ENCODE data around the gene SH2D5. TPM values are rescaled to one million over a fixed set of nuclear protein-coding genes. Genes with fewer than 3 reads are reported as not detected.
A peak's percentile ranks its signal among the peaks of the same experiment; 100 is the strongest.

The SH2D5 gene
- total and polyA plus RNA-seq, 4 donors, result 1.5 to 8.7 (median 5.1) TPM

DNA sequence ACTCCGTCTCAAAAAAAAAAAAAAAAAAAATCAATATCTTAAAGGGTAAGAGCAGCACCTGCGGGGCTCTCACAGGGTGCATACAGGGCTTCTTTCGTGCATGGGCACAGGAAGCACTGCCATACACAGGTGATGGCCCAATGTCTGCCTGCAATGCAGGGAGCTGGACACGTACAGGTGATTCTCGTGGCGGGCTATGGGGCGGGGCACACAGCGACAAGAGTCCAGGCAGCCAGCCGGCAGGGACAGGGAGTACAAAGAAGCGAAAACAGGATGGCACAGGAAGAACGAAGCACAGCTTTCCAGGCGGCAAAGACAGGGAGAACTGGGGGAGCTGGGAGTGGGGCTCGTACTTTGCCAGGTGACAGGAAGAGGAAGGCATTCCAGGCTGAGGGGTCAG, 16.3 kb downstream of the SH2D5 start:
- H3K4me3 ChIP-seq (ENCODE audit: low read depth, low read length), result no peak overlapping the region
- peaks cover 6% of the 10 kb centered on the region for H3K27me3 ChIP-seq (ENCODE audit: control insufficient read depth, insufficient read depth, low read length)
- no peak for DNase-seq (ENCODE audit: low read depth in 4 of 6, low spot score in 6 of 6)
- H3K27ac ChIP-seq (ENCODE audit: low read depth, low read length), result no peak overlapping the region
- 95% methylated on average over 12 of the region's 13 CpGs for WGBS (ENCODE audit: insufficient coverage)
- H3K9me3 ChIP-seq (ENCODE audit: control insufficient read depth, insufficient read depth, low read length), result no peaks in the 10 kb centered on the region
- H3K4me1 ChIP-seq (ENCODE audit: control insufficient read depth, insufficient read depth, low read length), result peaks cover 26% of the 10 kb centered on the region
- H3K36me3 ChIP-seq (ENCODE audit: control insufficient read depth, insufficient read depth, low read length), result peaks cover 7% of the 10 kb centered on the region

DNA sequence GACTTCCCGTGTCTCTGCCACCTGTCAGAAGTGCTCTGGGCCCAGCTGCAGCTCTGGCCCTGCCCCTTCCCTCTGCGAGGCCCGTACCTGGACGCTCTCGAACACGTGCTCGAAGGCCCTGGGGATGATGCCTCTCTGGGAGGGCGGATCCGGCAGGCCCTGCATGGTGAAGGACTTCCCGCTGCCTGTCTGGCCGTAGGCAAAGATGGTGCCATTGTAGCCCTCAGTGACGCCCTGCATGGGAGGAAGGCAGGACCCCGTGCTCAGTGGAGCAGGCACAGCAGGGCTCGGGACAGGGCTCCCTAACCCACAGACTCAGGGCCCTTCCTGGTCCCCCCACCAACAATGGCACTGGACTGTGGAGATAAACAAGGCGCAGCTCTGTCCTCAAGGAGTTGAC, 17.1 kb downstream of the SH2D5 start:
- H3K4me1 ChIP-seq (ENCODE audit: control insufficient read depth, insufficient read depth, low read length), result peaks cover 34% of the 10 kb centered on the region
- 87% methylated on average over 14 of the region's 15 CpGs for WGBS (ENCODE audit: insufficient coverage)
- H3K27me3 ChIP-seq (ENCODE audit: control insufficient read depth, insufficient read depth, low read length), result peaks cover 6% of the 10 kb centered on the region
- peaks cover 5% of the 10 kb centered on the region for H3K36me3 ChIP-seq (ENCODE audit: control insufficient read depth, insufficient read depth, low read length)
- H3K9me3 ChIP-seq (ENCODE audit: control insufficient read depth, insufficient read depth, low read length), result no peaks in the 10 kb centered on the region
- H3K27ac ChIP-seq (ENCODE audit: low read depth, low read length), result no peak overlapping the region
- DNase-seq (ENCODE audit: low read depth in 4 of 6, low spot score in 6 of 6), result no peak
- no peak overlapping the region for H3K4me3 ChIP-seq (ENCODE audit: low read depth, low read length)

DNA sequence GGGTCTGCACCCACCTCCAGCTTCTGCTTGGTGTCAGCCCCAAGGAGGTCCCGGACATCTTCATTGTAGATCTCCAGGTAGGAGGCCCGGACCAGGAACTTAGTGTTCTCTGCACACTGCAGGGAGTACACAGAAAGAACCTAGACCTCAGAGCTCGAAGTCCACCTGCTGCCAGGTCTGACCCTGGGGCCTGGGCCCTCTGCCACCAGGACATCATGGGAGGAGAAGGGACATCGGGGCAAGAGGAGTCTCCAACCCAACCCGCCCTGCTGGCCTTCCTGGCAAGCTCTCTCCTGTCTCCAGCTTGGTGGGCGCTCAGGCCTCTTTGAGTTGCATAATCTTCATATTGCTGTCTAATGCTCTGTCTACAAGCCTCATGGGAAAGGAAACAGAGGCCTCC, 19.1 kb downstream of the SH2D5 start:
- Histone ChIP-seq H3K9me3 (ENCODE audit: control insufficient read depth, insufficient read depth, low read length) (no peaks in the 10 kb centered on the region), H3K4me1 (ENCODE audit: control insufficient read depth, insufficient read depth, low read length) (peaks cover 41% of the 10 kb centered on the region), H3K27me3 (ENCODE audit: control insufficient read depth, insufficient read depth, low read length) (peaks cover 6% of the 10 kb centered on the region), H3K4me3 (ENCODE audit: low read depth, low read length) (no peak overlapping the region), H3K27ac (ENCODE audit: low read depth, low read length) (no peak overlapping the region), H3K36me3 (ENCODE audit: control insufficient read depth, insufficient read depth, low read length) (peaks cover 10% of the 10 kb centered on the region)
- WGBS (ENCODE audit: insufficient coverage), result 90% methylated on average over 6 of the region's 6 CpGs
- DNase-seq (ENCODE audit: low read depth in 4 of 6, low spot score in 6 of 6), result no peak

DNA sequence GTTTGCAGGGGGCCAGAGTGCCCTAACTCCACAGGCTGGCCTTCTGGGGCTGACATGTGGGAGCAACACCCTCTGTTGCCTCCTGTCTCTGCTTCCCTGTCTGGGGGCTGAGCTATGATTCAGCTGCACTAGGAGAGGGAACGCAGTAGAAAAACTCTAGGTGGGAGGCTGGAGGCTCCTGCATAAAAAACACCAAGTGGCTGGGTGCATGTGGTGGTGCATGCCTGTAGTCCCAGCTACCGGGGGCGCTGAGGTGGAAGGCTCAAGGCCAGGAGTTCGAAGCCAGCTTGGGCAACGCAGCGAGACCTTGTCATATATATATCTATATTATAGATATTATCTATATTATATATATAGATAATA, 20.3 kb downstream of the SH2D5 start:
- Histone ChIP-seq H3K9me3 (ENCODE audit: control insufficient read depth, insufficient read depth, low read length) (no peaks in the 10 kb centered on the region), H3K36me3 (ENCODE audit: control insufficient read depth, insufficient read depth, low read length) (peaks cover 10% of the 10 kb centered on the region), H3K4me1 (ENCODE audit: control insufficient read depth, insufficient read depth, low read length) (peaks cover 35% of the 10 kb centered on the region), H3K27ac (ENCODE audit: low read depth, low read length) (no peak overlapping the region), H3K27me3 (ENCODE audit: control insufficient read depth, insufficient read depth, low read length) (peaks cover 3% of the 10 kb centered on the region), H3K4me3 (ENCODE audit: low read depth, low read length) (no peak overlapping the region)
- no peak for DNase-seq (ENCODE audit: low read depth in 4 of 6, low spot score in 6 of 6)
- no CpG with 5 or more reads among the region's 6 CpGs for WGBS (ENCODE audit: insufficient coverage)

DNA sequence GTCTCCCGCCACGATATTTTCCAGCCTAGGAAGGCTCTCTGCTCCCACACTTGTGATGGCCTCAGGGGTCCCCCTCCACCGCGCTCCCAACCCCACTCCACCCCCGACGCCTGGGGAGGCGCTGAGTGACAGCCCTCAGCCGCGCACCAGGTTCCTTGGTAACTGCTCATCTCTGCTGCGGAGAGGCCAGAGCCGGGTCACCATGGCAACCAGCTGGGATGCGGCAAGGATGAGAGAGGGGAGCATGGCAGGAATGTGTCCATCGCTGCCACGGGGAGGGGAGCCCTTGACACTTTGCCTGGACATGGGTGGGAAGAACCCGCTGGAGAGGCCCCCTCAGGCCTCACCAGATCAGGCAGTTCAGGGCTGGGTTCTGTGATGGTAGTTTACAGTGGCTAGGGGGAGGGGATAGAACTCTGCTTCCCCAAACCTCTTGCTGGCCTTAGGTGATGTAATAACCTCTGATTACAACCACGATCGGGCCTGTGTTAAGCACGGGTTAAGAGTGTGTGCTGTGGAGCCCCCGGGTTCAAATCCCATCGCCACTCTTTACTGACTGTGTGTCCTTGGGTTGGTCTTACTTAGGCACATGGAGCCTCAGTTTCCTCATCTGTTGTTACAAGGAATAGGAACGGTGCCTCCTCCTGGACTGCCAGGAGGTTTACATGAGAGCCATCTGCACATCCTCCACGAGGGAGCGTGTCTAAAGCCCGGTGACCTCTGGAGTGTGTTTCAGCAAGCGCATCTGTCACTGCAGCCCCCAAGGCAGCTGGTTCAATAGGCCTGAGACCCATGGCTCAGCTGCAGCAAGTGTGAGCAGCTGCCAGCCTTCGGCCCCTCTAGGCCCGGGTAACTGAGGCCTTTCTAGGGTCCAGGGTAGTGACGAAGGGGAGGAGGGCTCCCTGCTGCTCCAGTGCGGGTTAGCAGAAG, 21.0 kb downstream of the SH2D5 start:
- peak in 3 of 6 donors; percentile 63 to 95 (median 83) for DNase-seq (ENCODE audit: low read depth in 4 of 6, low spot score in 6 of 6)
- Histone ChIP-seq H3K4me1 (ENCODE audit: control insufficient read depth, insufficient read depth, low read length) (peaks cover 30% of the 10 kb centered on the region), H3K27ac (ENCODE audit: low read depth, low read length) (peak overlapping the region; percentile 25), H3K27me3 (ENCODE audit: control insufficient read depth, insufficient read depth, low read length) (no peaks in the 10 kb centered on the region), H3K4me3 (ENCODE audit: low read depth, low read length) (no peak overlapping the region), H3K36me3 (ENCODE audit: control insufficient read depth, insufficient read depth, low read length) (peaks cover 10% of the 10 kb centered on the region), H3K9me3 (ENCODE audit: control insufficient read depth, insufficient read depth, low read length) (no peaks in the 10 kb centered on the region)
- 34% methylated on average over 22 of the region's 29 CpGs for WGBS (ENCODE audit: insufficient coverage)

DNA sequence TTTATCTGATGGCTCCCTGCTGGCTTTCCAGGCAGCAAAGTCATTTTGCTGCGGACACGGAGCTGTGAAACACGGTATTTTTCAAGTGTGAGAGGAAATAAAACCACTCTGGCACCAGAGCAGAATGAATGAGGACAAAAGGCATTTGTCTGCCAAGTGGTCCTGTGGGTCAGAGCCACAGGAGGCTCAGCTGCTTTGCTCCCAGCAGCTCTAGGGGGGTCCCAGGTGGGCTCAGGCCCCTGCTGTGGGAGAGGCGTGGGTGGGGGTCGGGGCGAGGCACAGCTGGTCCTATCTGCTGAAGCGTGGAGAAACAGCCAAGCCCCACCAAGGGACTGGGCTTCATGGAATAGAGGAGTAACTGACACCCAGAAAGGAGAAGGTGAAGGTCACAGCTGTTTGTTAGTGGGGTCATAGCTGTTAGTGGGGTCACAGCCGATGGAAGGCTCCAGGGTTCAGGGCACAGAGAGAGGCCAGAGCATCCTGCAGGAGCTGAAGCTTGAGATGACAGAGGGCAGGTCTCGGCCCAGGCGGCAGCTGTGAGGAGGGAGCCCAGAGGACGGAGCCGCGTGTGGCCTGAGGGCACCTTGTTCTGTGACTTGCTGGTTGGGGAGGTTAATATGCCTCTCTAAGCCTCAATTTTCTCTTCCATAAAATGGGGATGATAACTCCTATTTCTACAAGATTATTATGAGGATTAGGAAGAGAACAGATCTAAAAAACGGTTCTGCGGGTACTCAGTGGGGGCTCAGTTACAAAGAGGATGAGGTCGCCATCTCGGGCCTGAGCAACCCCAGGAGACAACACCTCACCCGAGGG, 21.8 kb downstream of the SH2D5 start:
- Histone ChIP-seq H3K27me3 (ENCODE audit: control insufficient read depth, insufficient read depth, low read length) (no peaks in the 10 kb centered on the region), H3K4me3 (ENCODE audit: low read depth, low read length) (no peak overlapping the region), H3K27ac (ENCODE audit: low read depth, low read length) (peak overlapping the region; percentile 25), H3K4me1 (ENCODE audit: control insufficient read depth, insufficient read depth, low read length) (peaks cover 25% of the 10 kb centered on the region), H3K9me3 (ENCODE audit: control insufficient read depth, insufficient read depth, low read length) (no peaks in the 10 kb centered on the region), H3K36me3 (ENCODE audit: control insufficient read depth, insufficient read depth, low read length) (peaks cover 10% of the 10 kb centered on the region)
- 27% methylated on average over 13 of the region's 18 CpGs for WGBS (ENCODE audit: insufficient coverage)
- peak in 1 of 6 donors; percentile 73 for DNase-seq (ENCODE audit: low read depth in 4 of 6, low spot score in 6 of 6)

DNA sequence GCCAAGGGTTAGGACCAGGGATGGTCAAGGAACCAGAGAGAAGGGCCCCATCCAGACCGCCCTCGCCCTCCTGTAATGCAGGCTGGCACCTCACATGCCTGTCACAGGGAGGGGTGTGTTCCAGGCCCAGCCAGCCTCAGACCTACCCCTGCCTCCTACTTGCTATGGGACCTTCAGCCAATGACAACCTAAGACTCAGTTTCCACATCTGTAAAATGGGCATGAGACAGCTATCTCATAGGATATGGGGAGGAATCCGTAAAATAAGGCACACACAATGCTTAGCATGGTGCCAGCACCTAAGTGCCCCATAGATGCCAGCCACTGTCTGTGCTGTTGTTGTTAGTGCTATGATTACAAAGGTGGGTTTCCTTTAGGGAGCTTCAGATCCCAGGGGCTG, 22.6 kb downstream of the SH2D5 start:
- no peak overlapping the region for H3K4me3 ChIP-seq (ENCODE audit: low read depth, low read length)
- H3K9me3 ChIP-seq (ENCODE audit: control insufficient read depth, insufficient read depth, low read length), result no peaks in the 10 kb centered on the region
- H3K4me1 ChIP-seq (ENCODE audit: control insufficient read depth, insufficient read depth, low read length), result peaks cover 32% of the 10 kb centered on the region
- no peak overlapping the region for H3K27ac ChIP-seq (ENCODE audit: low read depth, low read length)
- H3K36me3 ChIP-seq (ENCODE audit: control insufficient read depth, insufficient read depth, low read length), result peaks cover 8% of the 10 kb centered on the region
- 94% methylated on average over 2 of the region's 3 CpGs for WGBS (ENCODE audit: insufficient coverage)
- no peaks in the 10 kb centered on the region for H3K27me3 ChIP-seq (ENCODE audit: control insufficient read depth, insufficient read depth, low read length)
- no peak for DNase-seq (ENCODE audit: low read depth in 4 of 6, low spot score in 6 of 6)

DNA sequence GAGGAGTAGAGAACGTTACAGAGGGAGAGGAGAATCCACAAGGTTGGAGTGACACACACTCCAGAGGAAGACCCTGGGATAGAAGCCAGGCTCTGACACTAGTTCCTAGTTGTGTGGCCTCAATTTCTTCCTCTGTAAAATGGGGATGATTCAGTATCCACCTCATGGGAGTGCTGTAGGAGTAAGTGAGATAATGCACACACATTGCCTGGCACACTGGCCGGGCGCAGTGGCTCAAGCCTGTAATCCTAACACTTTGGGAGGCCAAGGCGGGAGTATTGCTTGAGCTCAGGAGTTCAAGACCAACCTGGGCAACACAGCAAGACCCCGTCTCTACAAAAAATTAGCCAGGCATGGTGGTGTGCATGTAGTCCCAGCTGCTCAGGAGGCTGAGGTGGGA, 23.6 kb downstream of the SH2D5 start:
- Histone ChIP-seq H3K4me1 (ENCODE audit: control insufficient read depth, insufficient read depth, low read length) (peaks cover 32% of the 10 kb centered on the region), H3K27ac (ENCODE audit: low read depth, low read length) (no peak overlapping the region), H3K27me3 (ENCODE audit: control insufficient read depth, insufficient read depth, low read length) (no peaks in the 10 kb centered on the region), H3K4me3 (ENCODE audit: low read depth, low read length) (no peak overlapping the region), H3K36me3 (ENCODE audit: control insufficient read depth, insufficient read depth, low read length) (peaks cover 17% of the 10 kb centered on the region), H3K9me3 (ENCODE audit: control insufficient read depth, insufficient read depth, low read length) (no peaks in the 10 kb centered on the region)
- no peak for DNase-seq (ENCODE audit: low read depth in 4 of 6, low spot score in 6 of 6)
- 100% methylated on average over 5 of the region's 5 CpGs for WGBS (ENCODE audit: insufficient coverage)

DNA sequence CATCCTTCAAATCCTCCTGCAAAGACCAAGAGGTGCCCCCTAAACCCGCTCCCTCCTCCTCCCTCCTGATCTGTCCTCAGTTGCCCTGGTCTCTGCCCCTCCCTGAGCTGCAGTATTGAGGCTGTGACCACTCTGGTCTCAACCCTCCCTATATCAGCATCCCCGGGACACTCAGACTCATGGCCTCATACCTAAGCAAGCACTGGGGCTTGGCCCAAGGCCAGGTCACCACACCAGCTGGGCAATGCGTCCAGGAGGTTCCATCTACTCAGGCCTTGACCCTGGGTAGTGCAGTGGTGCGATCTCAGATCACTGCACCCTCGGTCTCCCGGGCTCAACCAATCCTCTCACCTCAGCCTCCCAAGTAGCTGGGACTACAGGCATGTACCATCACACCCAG, 24.4 kb downstream of the SH2D5 start:
- Histone ChIP-seq H3K4me3 (ENCODE audit: low read depth, low read length) (no peak overlapping the region), H3K4me1 (ENCODE audit: control insufficient read depth, insufficient read depth, low read length) (peaks cover 32% of the 10 kb centered on the region), H3K27me3 (ENCODE audit: control insufficient read depth, insufficient read depth, low read length) (no peaks in the 10 kb centered on the region), H3K9me3 (ENCODE audit: control insufficient read depth, insufficient read depth, low read length) (no peaks in the 10 kb centered on the region), H3K36me3 (ENCODE audit: control insufficient read depth, insufficient read depth, low read length) (peaks cover 23% of the 10 kb centered on the region), H3K27ac (ENCODE audit: low read depth, low read length) (no peak overlapping the region)
- no peak for DNase-seq (ENCODE audit: low read depth in 4 of 6, low spot score in 6 of 6)
- WGBS (ENCODE audit: insufficient coverage), result 89% methylated on average over 6 of the region's 6 CpGs
